Psoas muscle (tissue), 8 donors: Measurements from ENCODE around the gene SOCS6. TPM values are rescaled to one million over a fixed set of nuclear protein-coding genes. Genes with fewer than 3 reads are reported as not detected.
"Not testable (repeated sequence)": the region's sequence is repeated elsewhere in the genome, so short reads cannot be mapped to it uniquely, and the experiment has no call there.

Experiments used
- ATAC-seq, 4 donors: fragments of 200-7000 bp; cut with Tn5 transposase; one replicate each; pipeline ENCODE4 v1.9.1; 2020; ENCODE audit warnings: moderate library complexity in 3 of 4, mild to moderate bottlenecking in 2 of 4
- DNase-seq, 2 donors: peaks; one replicate each; pipeline ENCODE4 v3.0.0-alpha.2; 2020
- H3K27ac ChIP-seq: fragments of 200-600 bp; one replicate; pipeline ENCODE4 v1.8.0; 2022
- H3K27me3 ChIP-seq, 3 donors: fragments of 200-600 bp in 1 of 3; one replicate each; pipeline versions ENCODE4 v1.6.1 to v1.8.0; 2013 to 2022; ENCODE audit warnings: low read length in 2 of 3, mild to moderate bottlenecking in 2 of 3, moderate library complexity in 1 of 3; ENCODE audit not compliant: insufficient read depth in 3 of 3
- H3K36me3 ChIP-seq, 2 donors: fragments of 200-600 bp in 1 of 2; one replicate each; pipeline versions ENCODE4 v1.6.1 to v1.8.0; 2013 to 2022; ENCODE audit warnings: low read depth in 1 of 2, mild to moderate bottlenecking in 1 of 2, moderate library complexity in 1 of 2; ENCODE audit not compliant: insufficient read depth in 1 of 2
- H3K4me1 ChIP-seq: fragments of 200-600 bp; one replicate; pipeline ENCODE4 v1.8.0; 2022
- H3K4me3 ChIP-seq: fragments of 200-600 bp; one replicate; pipeline ENCODE4 v1.8.0; 2022; ENCODE audit warnings: mild to moderate bottlenecking
- H3K9me3 ChIP-seq: fragments of 200-600 bp; one replicate; pipeline ENCODE4 v1.8.0; 2022
- WGBS, 3 donors: extraction: QIAGEN DNeasy Blood & Tissue Kit; methylation state at CpG; one replicate each; pipeline versions ENCODE4 v1.1.6 to v1.1.7; 2013; 5-methylcytosine and 5-hydroxymethylcytosine counted together
- intact Hi-C, 2 donors: fragments of 100-400 bp; cut with DNase I; formaldehyde crosslinking; loops; one replicate each; pipeline versions ENCODE4 v1.11.0 to v1.14.2; 2022
- long read RNA-seq, 2 donors: library from polyadenylated mRNA; unstranded; transcript quantifications; one replicate each; pipeline ENCODE4 v2.0.0, GENCODE V29; 2021
- polyA plus RNA-seq, 3 donors: library from polyadenylated mRNA; stranded (reverse); fragments of 200-250 nt; gene quantifications; one replicate each; pipeline ENCODE4 v1.2.3, GENCODE V29; 2013
- total RNA-seq, 4 donors: library from RNA; stranded (reverse); fragmentation: NEBNext Ultra II Directional in 2 of 4; extraction: Animal tissue kit (Norgen Biotek cat#: 25700) in 2 of 4; gene quantifications; one replicate each; pipeline versions ENCODE4 v1.2.1 to v1.2.4, GENCODE V29; 2021 to 2023
- TF ChIP-seq, protein P1 (sequence below): fragments of 200-600 bp; IDR thresholded peaks from one replicate; pipeline ENCODE4 v1.8.0; 2022; ENCODE audit warnings: antibody characterized with exemption
- donor health status: healthy with polysubstance abuse.
- donor health status: DM: no; HTN: no; CAD: no; lungs with moderate emphysema.
- donor health status: Bipolar disorder and iron deficiency.
- donor health status: healthy.
- donor health status: DM: yes; HTN: yes; CAD: no.
- donor health status: DM: no; HTN: no; CAD: no.
- donor health status: DM: no; HTN: no; CAD: no.
- donor health status: DM: yes; HTN: yes; CAD: no.

Gene SOCS6, protein sequence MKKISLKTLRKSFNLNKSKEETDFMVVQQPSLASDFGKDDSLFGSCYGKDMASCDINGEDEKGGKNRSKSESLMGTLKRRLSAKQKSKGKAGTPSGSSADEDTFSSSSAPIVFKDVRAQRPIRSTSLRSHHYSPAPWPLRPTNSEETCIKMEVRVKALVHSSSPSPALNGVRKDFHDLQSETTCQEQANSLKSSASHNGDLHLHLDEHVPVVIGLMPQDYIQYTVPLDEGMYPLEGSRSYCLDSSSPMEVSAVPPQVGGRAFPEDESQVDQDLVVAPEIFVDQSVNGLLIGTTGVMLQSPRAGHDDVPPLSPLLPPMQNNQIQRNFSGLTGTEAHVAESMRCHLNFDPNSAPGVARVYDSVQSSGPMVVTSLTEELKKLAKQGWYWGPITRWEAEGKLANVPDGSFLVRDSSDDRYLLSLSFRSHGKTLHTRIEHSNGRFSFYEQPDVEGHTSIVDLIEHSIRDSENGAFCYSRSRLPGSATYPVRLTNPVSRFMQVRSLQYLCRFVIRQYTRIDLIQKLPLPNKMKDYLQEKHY
- total RNA-seq (10 to 100 TPM; 19.1 to 30.2 (median 24.9) TPM), polyA plus RNA-seq (10 to 100 TPM in 1 of 3 donors, 1 to 10 TPM in 2; 7.3 to 13.8 (median 7.4) TPM)
- long read RNA-seq, donor 1, full-length matches to known transcripts, result 13 of 19 reads
- long read RNA-seq, donor 1, partial matches to known transcripts, result 0 of 19 reads
- long read RNA-seq, donor 1, other reads (novel, unspliced or antisense), result 6 of 19 reads
- long read RNA-seq, donor 2, full-length matches to known transcripts, result 31 of 38 reads
- long read RNA-seq, donor 2, partial matches to known transcripts, result 0 of 38 reads
- long read RNA-seq, donor 2, other reads (novel, unspliced or antisense), result 7 of 38 reads

DNA sequence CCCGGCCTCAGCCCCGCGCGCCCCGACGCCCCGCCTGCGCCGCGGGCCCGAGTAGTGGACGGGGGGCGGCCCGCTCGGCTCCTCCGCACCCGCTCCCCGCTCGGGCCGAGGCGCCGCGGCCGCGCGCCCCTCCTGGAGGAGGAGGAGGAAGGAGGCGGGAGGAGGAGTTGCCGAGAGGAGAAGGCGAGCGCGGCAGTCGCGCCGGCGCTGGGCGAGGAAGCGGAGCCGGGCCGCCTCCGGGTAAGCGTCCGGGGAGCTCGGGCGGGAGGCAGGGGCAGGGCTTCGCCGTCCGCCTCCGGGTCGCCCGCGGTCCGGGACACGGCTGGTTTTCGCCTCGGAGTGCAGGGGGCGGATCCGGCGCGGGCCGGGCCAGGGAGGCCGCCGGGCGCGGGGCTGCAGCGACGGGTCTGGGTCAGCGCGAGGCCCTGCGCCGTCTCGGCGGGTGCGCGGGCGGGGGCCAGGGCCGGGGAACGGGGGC, at the start of gene SOCS6:
Gene SOCS6 (plus strand): TSS at position 195 of the 478 bp plus-strand sequence. CDS start 35,624 bp downstream, outside the sequence.
- Histone ChIP-seq H3K4me1 (peaks cover 36% of the 10 kb centered on the region), H3K9me3 (no peaks in the 10 kb centered on the region), H3K27ac (peak within 1 kb of the TSS; percentile 94), H3K4me3 (peak within 1 kb of the TSS; percentile 89), H3K27me3 (no peaks in the 10 kb centered on the region), H3K36me3 (no peaks in the 10 kb centered on the region)
- WGBS, 3 donors, result 0 to 1% (median 0%) methylated on average over 26 to 77 of the region's 77 CpGs
- ATAC-seq (peak; percentile 60 to 73 (median 67)), DNase-seq (peak; percentile 62 to 79)
- TF ChIP-seq, protein P1, sequence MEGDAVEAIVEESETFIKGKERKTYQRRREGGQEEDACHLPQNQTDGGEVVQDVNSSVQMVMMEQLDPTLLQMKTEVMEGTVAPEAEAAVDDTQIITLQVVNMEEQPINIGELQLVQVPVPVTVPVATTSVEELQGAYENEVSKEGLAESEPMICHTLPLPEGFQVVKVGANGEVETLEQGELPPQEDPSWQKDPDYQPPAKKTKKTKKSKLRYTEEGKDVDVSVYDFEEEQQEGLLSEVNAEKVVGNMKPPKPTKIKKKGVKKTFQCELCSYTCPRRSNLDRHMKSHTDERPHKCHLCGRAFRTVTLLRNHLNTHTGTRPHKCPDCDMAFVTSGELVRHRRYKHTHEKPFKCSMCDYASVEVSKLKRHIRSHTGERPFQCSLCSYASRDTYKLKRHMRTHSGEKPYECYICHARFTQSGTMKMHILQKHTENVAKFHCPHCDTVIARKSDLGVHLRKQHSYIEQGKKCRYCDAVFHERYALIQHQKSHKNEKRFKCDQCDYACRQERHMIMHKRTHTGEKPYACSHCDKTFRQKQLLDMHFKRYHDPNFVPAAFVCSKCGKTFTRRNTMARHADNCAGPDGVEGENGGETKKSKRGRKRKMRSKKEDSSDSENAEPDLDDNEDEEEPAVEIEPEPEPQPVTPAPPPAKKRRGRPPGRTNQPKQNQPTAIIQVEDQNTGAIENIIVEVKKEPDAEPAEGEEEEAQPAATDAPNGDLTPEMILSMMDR, result no peak
- intact Hi-C loops, result loop anchor here (2.0 to 5.0 kb wide), 4 partner anchors 48 to 133 kb away; partner anchors contain the start of gene RTTN (in 2 of the 2)

DNA sequence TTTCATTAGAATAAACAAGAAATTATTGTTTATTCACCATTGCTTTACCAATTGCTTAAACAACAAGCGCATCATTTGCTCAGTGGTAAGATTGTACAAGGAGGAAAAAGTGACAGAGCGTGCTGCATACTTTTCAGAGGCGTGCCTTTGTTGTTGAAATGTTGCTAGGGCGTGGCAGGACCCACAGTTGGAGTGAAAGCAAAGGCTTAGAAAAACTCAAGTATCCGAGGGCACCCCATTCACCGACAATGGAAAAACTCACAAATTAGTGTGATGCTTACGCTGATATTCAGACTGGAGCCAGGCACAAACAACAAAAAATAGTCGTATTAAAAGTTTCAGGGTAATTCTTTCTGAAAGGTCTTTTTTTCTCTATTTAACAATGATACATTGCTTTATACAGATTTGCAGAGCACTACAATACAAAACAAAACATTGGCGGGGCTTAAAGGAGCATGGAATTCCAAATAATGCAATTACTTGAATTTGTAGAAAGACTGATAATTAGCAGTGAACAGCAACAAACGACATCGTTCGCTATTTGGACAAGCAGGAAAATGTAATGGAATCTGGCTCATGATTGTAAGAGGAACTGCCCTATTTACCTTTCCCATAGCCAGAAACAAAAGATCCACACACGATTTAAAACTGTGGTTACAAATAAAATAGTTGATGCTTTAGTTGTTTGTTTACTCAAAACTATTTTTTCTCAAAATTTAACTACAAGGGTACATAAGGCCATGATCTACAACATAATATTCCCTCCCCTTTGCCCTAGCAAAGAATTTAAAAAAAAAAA, 45.5 kb upstream of the SOCS6 start:
- Histone ChIP-seq H3K27ac (no peak overlapping the region), H3K36me3 (no peaks in the 10 kb centered on the region), H3K4me1 (peaks cover 8% of the 10 kb centered on the region), H3K27me3 (no peaks in the 10 kb centered on the region), H3K4me3 (no peak overlapping the region), H3K9me3 (no peaks in the 10 kb centered on the region)
- TF ChIP-seq, protein P1, result no peak
- ATAC-seq (no peak), DNase-seq (no peak)
- WGBS, 3 donors, result 73 to 79% (median 75%) methylated on average over 13 of the region's 13 CpGs
- intact Hi-C loops, result no loop called here

DNA sequence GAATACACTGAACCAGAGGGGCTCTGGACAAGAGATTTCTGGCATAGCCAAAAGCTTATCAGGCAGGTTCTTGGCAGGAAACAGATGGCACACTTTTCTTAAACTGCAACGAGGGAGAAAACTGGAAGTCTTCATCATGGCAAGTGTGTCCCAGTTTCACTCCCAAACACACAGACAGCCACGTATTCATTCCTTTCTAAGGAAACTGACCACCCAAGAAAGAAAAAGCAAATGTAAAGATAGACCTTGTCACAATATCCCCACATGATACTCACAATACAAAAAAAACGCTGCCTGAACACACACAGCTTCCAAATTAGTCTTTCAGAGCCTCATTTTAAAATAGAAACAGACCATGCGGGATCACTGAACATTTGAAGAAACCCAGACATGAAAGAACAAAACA, 42.8 kb upstream of the SOCS6 start:
- ATAC-seq, result no peak
- no peak for DNase-seq
- Histone ChIP-seq H3K27ac (no peak overlapping the region), H3K4me3 (peak overlapping the region; percentile 46), H3K36me3 (no peaks in the 10 kb centered on the region), H3K9me3 (no peaks in the 10 kb centered on the region), H3K4me1 (peaks cover 8% of the 10 kb centered on the region), H3K27me3 (no peaks in the 10 kb centered on the region)
- TF ChIP-seq, protein P1, result no peak
- 11 to 33% (median 14%) methylated on average over 4 of the region's 4 CpGs for WGBS, 3 donors
- intact Hi-C loops, result no loop called here

DNA sequence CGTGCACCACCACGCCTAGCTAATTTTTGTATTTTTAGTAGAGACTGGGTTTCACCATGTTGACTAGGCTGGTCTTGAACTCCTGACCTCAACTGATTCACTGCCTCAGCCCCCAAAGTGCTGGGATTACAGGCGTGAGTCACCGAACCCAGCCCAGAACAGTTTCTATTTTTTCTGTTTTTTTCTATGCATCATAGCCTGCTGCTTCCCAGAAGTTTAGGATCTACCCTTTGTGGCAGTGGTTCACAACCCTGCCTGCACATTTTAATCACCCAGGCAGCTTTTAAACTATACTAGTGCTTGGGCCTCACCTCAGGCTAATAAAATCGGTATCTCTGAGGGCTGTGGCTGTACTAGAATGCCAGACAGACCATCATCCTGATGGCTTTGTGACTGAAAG, 39.7 kb upstream of the SOCS6 start:
- no peaks in the 10 kb centered on the region for H3K27me3 ChIP-seq
- ATAC-seq, result no peak
- TF ChIP-seq, protein P1, result no peak
- peaks cover 8% of the 10 kb centered on the region for H3K4me1 ChIP-seq
- no peak overlapping the region for H3K4me3 ChIP-seq
- no peak overlapping the region for H3K27ac ChIP-seq
- H3K9me3 ChIP-seq, result no peaks in the 10 kb centered on the region
- whole genome bisulfite sequencing, 3 donors, result 85 to 95% (median 89%) methylated on average over 5 of the region's 5 CpGs
- DNase-seq, result no peak
- no peaks in the 10 kb centered on the region for H3K36me3 ChIP-seq
- intact Hi-C loops, result no loop called here

DNA sequence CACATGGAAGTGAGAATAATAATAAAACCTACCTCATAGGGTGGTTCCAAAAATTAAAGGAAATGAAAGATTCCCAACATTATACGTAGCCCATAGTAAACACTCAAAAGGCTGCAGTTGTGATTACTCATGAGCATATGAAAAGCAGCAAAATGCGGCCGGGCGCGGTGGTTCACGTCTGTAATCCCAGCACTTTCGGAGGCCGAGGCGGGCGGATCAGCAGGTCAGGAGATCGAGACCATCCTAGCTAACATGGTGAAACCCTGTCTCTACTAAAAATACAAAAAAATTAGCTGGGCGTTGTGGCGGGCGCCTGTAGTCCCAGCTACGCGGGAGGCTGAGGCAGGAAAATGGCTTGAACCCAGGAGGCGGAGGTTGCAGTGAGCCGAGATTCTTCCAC, 39.0 kb upstream of the SOCS6 start:
- H3K36me3 ChIP-seq, H3K9me3 ChIP-seq, H3K4me1 ChIP-seq, H3K27ac ChIP-seq, H3K4me3 ChIP-seq, ATAC-seq, DNase-seq, H3K27me3 ChIP-seq, intact Hi-C loops: not testable (repeated sequence)
- WGBS, 3 donors, result 94 to 97% (median 96%) methylated on average over 18 of the region's 18 CpGs
